Activated T-helper 2 cell treated with anti-CD3 and anti-CD28 coated beads, Interferon-gamma antibody, Interleukin-2, Interleukin-4, amounts not matched to agents 10 μg/mL and 5 μg/mL and 100 μg/mL, durations not matched to agents 14 hours and 24 hours and 36 hours (primary cell): Measurements from ENCODE around the gene ENTPD8. TPM values are rescaled to one million over a fixed set of nuclear protein-coding genes. Genes with fewer than 3 reads are reported as not detected.
"Not testable (repeated sequence)": the region's sequence is repeated elsewhere in the genome, so short reads cannot be mapped to it uniquely, and the experiment has no call there.

Experiments used
- DNase-seq: peaks from one replicate; pipeline ENCODE4 v3.0.0; 2021; ENCODE audit warnings: low spot score
- H3K27ac Mint-ChIP-seq: one replicate; pipeline ENCODE4 v1.8.0; 2021; ENCODE audit warnings: mixed read lengths
- H3K27me3 Mint-ChIP-seq: one replicate; pipeline ENCODE4 v1.8.0; 2021; ENCODE audit warnings: low read depth, mixed read lengths
- H3K36me3 Mint-ChIP-seq: one replicate; pipeline ENCODE4 v1.8.0; 2021; ENCODE audit warnings: low read depth, mixed read lengths
- H3K4me1 Mint-ChIP-seq: one replicate; pipeline ENCODE4 v1.8.0; 2021; ENCODE audit warnings: low read depth, mixed read lengths
- H3K4me3 Mint-ChIP-seq: one replicate; pipeline ENCODE4 v1.8.0; 2021; ENCODE audit warnings: low read depth, mild to moderate bottlenecking, moderate library complexity, mixed read lengths
- H3K9me3 Mint-ChIP-seq: one replicate; pipeline ENCODE4 v1.8.0; 2021; ENCODE audit warnings: mixed read lengths
- intact Hi-C: fragments of 100-400 bp; cut with micrococcal nuclease; formaldehyde crosslinking; loops from one replicate; pipeline ENCODE4 v1.15.1; 2023
- total RNA-seq: library from RNA; stranded (reverse); gene quantifications from 2 replicates; pipeline ENCODE4 v1.2.3, GENCODE V29; 2022

The ENTPD8 gene
- total RNA-seq, 1 donor from 2014 or later: not detected

DNA sequence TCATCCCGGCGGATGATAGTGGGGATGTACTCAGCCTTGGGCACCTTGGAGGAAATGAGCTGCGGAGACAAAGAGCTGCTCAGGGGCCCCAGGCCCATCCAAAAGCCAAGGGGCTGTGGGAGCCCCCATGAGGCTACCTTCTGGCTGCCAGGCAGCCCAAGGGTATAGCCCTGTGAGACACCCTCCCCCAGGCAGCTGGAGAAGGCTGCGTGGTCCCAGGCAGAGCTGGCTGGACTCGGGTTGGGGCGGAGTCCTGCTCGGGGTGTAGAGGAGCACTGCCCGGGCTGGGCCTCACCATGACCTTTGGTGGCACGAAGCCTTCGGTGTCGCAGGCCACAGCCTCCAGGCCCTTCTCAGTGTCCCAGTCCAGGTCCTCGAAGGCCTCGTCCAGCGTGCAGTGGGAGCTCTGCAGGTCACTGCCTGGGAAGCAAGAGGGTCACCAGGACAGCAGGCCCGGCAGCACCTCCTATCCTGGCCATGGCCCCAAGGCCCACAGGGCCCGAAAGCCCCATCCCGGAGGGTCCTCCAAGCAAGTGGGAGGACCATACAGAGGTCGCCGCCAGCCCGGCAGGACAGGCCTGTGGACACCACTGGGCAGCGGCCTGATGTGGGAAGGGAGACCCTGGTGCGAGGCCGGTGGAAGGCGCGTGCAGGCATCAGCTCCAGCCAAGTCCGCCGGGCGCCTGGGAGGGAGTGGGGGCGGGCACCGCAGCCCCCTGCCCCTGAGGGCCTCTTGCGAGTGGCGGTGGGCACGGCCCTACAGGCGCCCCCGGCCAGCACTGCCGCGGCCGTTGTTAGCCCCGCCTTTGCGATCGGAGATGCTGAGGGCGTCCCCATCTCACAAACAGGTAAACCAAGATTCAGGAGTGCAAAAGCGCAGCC is 11.8 kb upstream of the ENTPD8 start:
- Mint-ChIP-seq H3K27me3 (no peaks in the 10 kb centered on the region), H3K9me3 (no peaks in the 10 kb centered on the region), H3K4me3 (no peak overlapping the region), H3K27ac (no peak overlapping the region), H3K4me1 (peaks cover 16% of the 10 kb centered on the region), H3K36me3 (peaks cover 41% of the 10 kb centered on the region)
- intact Hi-C loops: loop anchor here (10.0 kb wide), 1 partner anchor 478 kb away; the partner anchor contains the start of gene PTGDS
- DNase-seq: no peak

DNA sequence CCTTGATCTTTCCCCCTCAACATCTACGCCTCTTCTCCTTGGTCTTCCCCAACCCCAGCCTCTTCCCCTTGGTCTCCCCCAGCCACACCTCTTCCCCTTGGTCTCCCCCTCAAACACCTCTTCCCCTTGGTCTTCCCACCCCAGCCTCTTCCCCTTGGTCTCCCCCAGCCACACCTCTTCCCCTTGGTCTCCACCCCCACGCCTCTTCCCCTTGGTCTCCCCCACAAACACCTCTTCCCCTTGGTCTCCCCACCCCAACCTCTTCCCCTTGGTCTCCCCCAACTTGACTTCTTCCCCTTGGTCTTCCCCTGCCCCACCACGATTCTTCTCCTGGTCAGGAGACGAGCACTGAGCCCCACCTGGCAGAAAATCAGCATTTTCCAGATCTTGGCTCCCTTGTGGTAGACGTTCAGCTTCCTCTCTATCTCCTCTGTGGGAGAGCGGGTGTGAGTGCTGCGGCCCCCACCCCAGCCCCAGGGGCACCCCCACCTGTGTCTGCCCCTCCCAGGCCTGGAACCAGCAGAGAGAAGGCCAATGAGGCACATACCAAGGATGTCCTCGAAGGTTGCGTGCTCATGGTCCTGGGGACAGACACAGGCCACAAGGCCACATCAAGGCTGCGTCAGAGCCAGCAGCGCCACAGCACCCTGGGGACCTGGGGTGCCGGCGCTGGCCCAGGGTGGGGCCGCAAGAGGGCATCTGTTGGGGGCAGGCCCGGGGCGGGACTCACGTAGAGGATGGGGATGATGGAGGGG is 11.0 kb upstream of the ENTPD8 start:
- no peaks in the 10 kb centered on the region for H3K27me3 Mint-ChIP-seq
- no peak for DNase-seq
- intact Hi-C loops: loop anchor here (10.0 kb wide), 1 partner anchor 477 kb away; the partner anchor contains the start of gene PTGDS
- H3K27ac Mint-ChIP-seq: no peak overlapping the region
- H3K36me3 Mint-ChIP-seq: peaks cover 43% of the 10 kb centered on the region
- peaks cover 17% of the 10 kb centered on the region for H3K4me1 Mint-ChIP-seq
- peak overlapping the region; percentile 6 for H3K4me3 Mint-ChIP-seq
- no peaks in the 10 kb centered on the region for H3K9me3 Mint-ChIP-seq

DNA sequence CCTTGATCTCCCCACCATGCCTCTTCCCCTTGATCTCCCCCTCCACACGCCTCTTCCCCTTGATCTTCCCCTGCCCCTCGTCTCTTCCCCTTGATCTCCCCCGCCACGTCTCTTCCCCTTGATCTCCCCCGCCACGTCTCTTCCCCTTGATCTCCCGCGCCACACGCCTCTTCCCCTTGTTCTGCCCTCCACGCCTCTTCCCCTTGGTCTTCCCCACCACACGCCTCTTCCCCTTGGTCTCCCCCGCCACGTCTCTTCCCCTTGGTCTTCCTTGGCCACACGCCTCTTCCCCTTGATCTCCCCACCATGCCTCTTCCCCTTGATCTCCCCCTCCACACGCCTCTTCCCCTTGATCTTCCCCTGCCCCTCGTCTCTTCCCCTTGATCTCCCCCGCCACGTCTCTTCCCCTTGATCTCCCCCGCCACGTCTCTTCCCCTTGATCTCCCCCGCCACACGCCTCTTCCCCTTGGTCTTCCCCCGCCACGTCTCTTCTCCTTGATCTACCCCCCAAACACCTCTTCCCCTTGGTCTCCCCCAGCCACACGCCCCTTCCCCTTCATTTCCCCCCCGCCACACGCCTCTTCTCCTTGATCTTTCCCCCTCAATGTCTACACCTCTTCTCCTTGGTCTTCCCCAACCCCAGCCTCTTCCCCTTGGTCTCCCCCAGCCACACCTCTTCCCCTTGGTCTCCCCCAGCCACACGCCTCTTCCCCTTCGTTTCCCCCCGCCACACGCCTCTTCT is 10.3 kb upstream of the ENTPD8 start:
- H3K4me3 Mint-ChIP-seq, H3K27ac Mint-ChIP-seq, DNase-seq, H3K9me3 Mint-ChIP-seq, H3K27me3 Mint-ChIP-seq: not testable (repeated sequence)
- H3K4me1 Mint-ChIP-seq: peaks cover 15% of the 10 kb centered on the region
- peaks cover 40% of the 10 kb centered on the region for H3K36me3 Mint-ChIP-seq
- intact Hi-C loops: loop anchor here (10.0 kb wide), 1 partner anchor 477 kb away; the partner anchor contains the start of gene PTGDS

DNA sequence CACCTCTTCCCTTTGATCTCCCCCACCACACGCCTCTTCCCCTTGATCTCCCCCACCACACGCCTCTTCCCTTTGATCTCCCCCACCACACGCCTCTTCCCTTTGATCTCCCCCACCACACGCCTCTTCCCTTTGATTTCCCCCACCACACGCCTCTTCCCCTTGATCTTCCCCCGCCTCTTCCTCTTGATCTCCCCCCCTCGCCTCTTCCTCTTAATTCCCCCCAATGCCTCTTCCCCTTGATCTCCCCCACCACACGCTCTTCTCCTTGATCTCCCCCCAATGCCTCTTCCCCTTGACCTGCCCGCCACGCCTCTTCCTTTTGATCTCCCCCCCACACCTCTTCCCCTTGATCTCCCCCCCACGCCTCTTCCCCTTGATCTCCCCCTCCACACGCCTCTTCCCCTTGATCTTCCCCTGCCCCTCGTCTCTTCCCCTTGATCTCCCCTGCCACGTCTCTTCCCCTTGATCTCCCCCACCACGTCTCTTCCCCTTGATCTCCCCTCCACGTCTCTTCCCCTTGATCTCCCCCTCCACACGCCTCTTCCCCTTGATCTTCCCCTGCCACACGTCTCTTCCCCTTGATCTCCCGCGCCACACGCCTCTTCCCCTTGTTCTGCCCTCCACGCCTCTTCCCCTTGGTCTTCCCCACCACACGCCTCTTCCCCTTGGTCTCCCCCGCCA is 9.5 kb upstream of the ENTPD8 start:
- Mint-ChIP-seq H3K4me1 (peaks cover 15% of the 10 kb centered on the region), H3K36me3 (peaks cover 33% of the 10 kb centered on the region)
- H3K27me3 Mint-ChIP-seq, H3K27ac Mint-ChIP-seq, DNase-seq, H3K4me3 Mint-ChIP-seq, H3K9me3 Mint-ChIP-seq: not testable (repeated sequence)
- intact Hi-C loops: loop anchor here (10.0 kb wide), 1 partner anchor 476 kb away; the partner anchor contains the start of gene PTGDS

DNA sequence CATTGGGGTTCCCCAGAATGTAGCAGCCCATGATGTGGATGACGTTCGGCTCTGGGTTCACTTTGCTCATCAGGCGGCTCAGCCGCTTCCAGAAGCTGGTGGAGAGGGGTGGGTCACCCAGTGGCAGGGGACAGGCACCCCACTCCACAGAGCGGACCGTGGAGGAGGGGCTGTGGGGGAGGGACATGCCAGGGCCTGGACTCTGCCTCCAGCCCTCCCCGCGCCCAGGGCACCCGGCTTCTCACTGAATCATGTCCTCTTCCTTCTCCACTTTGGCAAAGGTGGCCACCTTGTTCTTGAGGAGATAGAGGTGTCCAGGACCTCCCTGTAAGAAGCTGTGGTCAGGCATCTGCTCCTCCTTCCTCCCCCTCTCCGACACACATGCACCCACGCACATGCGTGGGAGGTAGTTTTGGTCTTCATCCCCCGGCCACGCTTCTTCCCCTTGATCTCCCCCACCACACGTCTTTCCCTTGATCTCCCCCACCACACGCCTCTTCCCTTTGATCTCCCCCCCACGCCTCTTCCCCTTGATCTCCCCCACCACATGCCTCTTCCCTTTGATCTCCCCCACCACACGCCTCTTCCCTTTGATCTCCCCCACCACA is 8.9 kb upstream of the ENTPD8 start:
- DNase-seq: no peak
- Mint-ChIP-seq H3K27ac (no peak overlapping the region), H3K4me3 (no peak overlapping the region), H3K27me3 (no peaks in the 10 kb centered on the region), H3K36me3 (peaks cover 31% of the 10 kb centered on the region), H3K9me3 (no peaks in the 10 kb centered on the region), H3K4me1 (peaks cover 21% of the 10 kb centered on the region)
- intact Hi-C loops: loop anchor here (10.0 kb wide), 1 partner anchor 475 kb away; the partner anchor contains the start of gene PTGDS

DNA sequence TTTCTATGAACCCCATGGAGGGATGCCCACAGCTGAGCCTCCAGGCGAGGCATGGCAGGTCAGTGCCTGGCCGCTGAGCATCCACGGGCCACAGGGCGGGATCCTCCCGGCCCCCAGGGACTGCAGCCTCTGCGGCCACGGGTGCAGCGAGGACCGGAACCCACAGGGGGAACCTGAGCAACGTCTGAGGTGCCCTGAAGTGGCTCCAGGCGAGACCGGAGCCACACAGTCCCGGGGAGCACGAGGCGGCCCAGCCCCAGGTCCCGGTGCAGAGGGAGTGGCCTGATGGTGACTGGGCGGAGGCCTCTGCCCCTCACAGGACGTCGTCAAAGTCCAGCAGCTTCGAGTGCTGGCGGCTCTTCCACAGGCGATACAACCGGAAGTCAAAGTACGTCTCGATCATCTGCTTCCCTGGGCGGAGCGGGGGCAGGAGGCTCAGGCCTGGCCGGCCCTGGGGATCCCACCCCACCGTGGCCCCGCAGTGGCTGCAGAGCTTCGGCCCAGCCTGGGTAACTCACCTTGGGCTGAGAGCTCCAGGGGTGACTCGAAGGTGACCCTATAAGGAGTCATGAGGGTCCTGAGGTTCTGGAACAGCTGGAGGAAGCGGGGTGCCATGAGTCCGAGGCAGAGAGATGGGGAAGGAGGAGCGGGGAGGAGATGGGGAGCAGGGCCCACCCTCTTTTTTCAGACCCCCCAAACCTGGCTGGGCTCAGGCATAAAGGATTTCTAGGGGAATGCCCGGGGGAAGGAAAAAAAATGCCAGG is 8.1 kb upstream of the ENTPD8 start:
- H3K36me3 Mint-ChIP-seq: peaks cover 28% of the 10 kb centered on the region
- intact Hi-C loops: no loop called here
- no peak for DNase-seq
- H3K27me3 Mint-ChIP-seq: peaks cover under 1% of the 10 kb centered on the region
- H3K9me3 Mint-ChIP-seq: no peaks in the 10 kb centered on the region
- H3K4me1 Mint-ChIP-seq: peaks cover 21% of the 10 kb centered on the region
- H3K4me3 Mint-ChIP-seq: no peak overlapping the region
- H3K27ac Mint-ChIP-seq: no peak overlapping the region

DNA sequence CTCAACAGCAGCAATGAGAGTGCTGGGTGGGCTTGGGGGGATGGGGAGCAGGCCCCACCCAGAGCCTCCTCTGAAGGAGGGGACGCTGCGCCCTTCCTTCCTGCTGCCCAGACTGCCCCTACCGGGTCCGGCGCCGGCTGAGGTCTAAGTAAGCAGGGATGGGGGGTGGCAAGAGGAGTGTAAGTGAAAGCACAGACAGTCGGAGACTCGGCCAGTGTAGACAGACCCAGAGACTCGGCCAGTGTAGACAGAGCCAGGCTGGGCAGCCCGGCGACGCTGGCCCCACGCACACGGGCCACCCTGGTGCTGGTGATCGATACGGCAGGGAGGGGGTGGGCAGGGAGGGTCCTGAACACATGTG is 7.4 kb upstream of the ENTPD8 start:
- no peak for DNase-seq
- Mint-ChIP-seq H3K9me3 (no peaks in the 10 kb centered on the region), H3K36me3 (peaks cover 24% of the 10 kb centered on the region), H3K27ac (no peak overlapping the region), H3K27me3 (peaks cover 3% of the 10 kb centered on the region), H3K4me3 (no peak overlapping the region), H3K4me1 (peaks cover 19% of the 10 kb centered on the region)
- intact Hi-C loops: no loop called here

DNA sequence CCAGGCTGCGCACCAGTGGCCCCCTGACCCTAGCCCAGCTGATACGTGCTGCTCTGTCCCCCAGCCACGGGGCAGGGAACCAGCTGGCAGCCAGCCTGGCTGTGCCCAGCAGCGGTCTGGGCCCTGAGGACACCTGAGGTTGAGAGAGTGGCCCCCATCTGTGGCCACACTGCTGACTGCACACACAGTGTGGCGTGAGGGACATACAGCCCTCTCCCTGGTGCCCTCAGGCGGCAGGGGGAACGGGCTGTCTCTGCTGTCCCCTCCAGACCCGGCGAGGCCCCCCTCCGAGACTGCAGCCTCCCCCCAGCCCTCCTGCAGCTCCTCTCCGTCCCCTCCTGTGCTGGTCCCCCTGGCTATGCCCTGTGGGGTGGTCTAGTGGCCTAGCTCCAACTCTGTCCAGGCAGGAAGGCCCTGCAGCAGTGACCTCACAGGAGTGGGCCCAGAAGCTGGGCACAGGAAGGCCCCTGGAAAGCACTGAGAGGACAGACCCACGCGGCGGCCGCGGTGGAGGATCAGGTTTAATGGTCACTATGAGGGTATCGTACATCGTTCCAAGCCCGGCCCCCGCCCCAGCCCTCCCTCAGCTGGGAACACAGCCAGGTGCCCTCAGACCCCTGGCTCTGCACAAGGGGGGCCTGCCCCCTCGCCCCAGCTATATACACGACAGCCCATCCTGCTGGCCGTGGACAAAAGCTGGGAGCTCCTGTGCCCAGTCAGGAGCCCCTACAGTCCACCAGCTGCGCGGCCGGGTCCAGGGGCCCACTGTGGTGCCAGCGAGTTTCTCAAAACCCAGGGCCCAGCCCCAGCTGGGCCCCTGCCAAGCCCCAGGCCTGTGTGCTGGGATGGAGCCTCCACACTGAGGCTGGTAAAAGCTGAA is 6.8 kb upstream of the ENTPD8 start:
- H3K9me3 Mint-ChIP-seq: no peaks in the 10 kb centered on the region
- H3K36me3 Mint-ChIP-seq: peaks cover 22% of the 10 kb centered on the region
- H3K4me3 Mint-ChIP-seq: no peak overlapping the region
- peaks cover 6% of the 10 kb centered on the region for H3K27me3 Mint-ChIP-seq
- H3K27ac Mint-ChIP-seq: no peak overlapping the region
- peaks cover 16% of the 10 kb centered on the region for H3K4me1 Mint-ChIP-seq
- DNase-seq: no peak
- intact Hi-C loops: no loop called here

DNA sequence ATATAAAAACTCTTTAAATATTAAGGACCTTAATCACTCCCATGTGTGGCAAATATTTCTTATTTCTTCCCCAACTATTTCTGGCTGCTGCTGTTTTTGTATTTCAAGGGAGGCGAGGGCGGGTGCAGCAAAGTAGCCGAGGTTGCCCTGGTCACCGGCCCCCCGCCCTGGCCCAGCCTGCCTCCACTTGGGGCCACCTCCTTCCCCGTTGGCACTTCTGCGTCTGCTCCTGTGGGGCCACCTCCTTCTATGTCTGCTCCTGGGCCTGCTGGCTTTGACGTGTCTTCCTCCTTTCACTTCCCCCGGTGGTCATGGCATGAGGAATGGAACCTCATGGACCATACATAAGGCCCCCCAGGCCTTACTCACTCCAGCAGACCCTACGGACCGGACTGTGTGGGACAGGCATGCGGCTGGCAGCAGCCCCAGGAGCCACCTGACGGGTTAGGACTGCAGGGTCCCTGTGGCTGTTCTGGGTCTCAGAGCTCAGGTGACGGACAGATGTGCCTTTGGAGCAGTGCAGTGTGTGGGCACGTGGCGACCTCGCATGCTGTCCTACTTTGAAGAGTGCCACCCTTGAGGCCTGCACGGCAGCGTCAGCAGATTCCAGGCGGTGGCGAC is 5.8 kb upstream of the ENTPD8 start:
- intact Hi-C loops: no loop called here

DNA sequence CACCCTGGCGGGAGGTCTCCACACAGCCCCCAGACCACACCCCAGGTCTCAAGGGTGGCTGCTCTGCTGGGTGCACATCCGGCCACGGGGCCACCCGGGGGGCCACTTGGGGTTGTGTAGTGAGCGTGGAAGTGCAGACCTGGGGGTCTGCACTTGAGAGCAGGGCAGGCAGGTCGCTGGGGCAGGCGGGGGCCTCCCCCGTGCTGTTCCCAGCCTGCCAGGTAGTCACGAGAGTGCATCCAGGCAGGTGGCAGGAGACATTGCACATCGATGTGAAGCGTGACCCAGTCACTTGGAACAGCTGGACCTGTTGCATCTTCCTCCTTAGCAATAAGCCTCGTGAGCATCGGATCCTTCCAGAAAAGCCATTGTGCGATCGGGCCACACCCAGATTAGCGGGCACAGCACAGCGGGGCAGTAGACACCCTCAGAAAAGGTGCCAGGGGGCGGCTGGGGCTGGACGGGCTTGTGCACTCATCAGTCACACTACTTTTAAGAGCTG is 4.8 kb upstream of the ENTPD8 start:
- intact Hi-C loops: loop anchor here (2.0 kb wide), 1 partner anchor 23 kb away; the partner anchor contains the start of genes EXD3 and NOXA1
- no peak overlapping the region for H3K27ac Mint-ChIP-seq
- DNase-seq: no peak
- H3K27me3 Mint-ChIP-seq: peaks cover 11% of the 10 kb centered on the region
- no peaks in the 10 kb centered on the region for H3K9me3 Mint-ChIP-seq
- H3K4me3 Mint-ChIP-seq: no peak overlapping the region
- H3K4me1 Mint-ChIP-seq: peaks cover 16% of the 10 kb centered on the region
- H3K36me3 Mint-ChIP-seq: peaks cover 22% of the 10 kb centered on the region

More for the DNA sequence above, 5.8 kb upstream of the ENTPD8 start:
- no peaks in the 10 kb centered on the region for H3K9me3 Mint-ChIP-seq
- DNase-seq: no peak
- H3K4me3 Mint-ChIP-seq: no peak overlapping the region
- H3K4me1 Mint-ChIP-seq: peaks cover 15% of the 10 kb centered on the region
- peaks cover 9% of the 10 kb centered on the region for H3K27me3 Mint-ChIP-seq
- no peak overlapping the region for H3K27ac Mint-ChIP-seq
- H3K36me3 Mint-ChIP-seq: peaks cover 22% of the 10 kb centered on the region
